Lung (tissue), 12 donors: Measurements from ENCODE around the gene EXOC3L4. TPM values are rescaled to one million over a fixed set of nuclear protein-coding genes. Genes with fewer than 3 reads are reported as not detected.

Source experiments
- ATAC-seq: fragments of 200-7000 bp; cut with Tn5 transposase; one replicate; pipeline ENCODE4 v1.9.1; 2020; ENCODE audit warnings: moderate number of reproducible peaks; ENCODE audit not compliant: insufficient read depth, low FRiP score
- DNase-seq, 3 donors: peaks; one replicate each; pipeline ENCODE4 v3.0.0-alpha.2; 2013 to 2017
- H3K27ac ChIP-seq, 2 donors: one replicate each; pipeline ENCODE4 v1.5.1; 2013; ENCODE audit warnings: mild to moderate bottlenecking in 2 of 2, moderate library complexity in 2 of 2, control low read depth in 1 of 2, inconsistent platforms in 1 of 2, low read depth in 1 of 2, low read length in 1 of 2
- H3K27me3 ChIP-seq, 3 donors: one replicate each; pipeline ENCODE4 v1.5.1; 2013; ENCODE audit warnings: low read length in 2 of 3; ENCODE audit not compliant: control insufficient read depth in 3 of 3, insufficient read depth in 3 of 3
- H3K36me3 ChIP-seq, 4 donors: one replicate each; pipeline ENCODE4 v1.5.1; 2013; ENCODE audit warnings: low read length in 4 of 4, mild to moderate bottlenecking in 1 of 4, moderate library complexity in 1 of 4; ENCODE audit not compliant: control insufficient read depth in 4 of 4, insufficient read depth in 4 of 4
- H3K4me1 ChIP-seq, 5 donors: one replicate each; pipeline ENCODE4 v1.5.1; 2013; ENCODE audit warnings: low read length in 5 of 5, mild to moderate bottlenecking in 2 of 5, moderate library complexity in 1 of 5; ENCODE audit not compliant: control insufficient read depth in 5 of 5, insufficient read depth in 5 of 5
- H3K4me3 ChIP-seq: one replicate; pipeline ENCODE4 v1.5.1; 2013; ENCODE audit warnings: mild to moderate bottlenecking, control low read depth, moderate library complexity
- H3K9ac ChIP-seq, 2 donors: one replicate each; pipeline ENCODE4 v1.5.1; 2013; ENCODE audit warnings: low read length in 2 of 2, control low read depth in 1 of 2; ENCODE audit not compliant: insufficient read depth in 1 of 2
- H3K9me3 ChIP-seq, 4 donors: one replicate each; pipeline ENCODE4 v1.5.1; 2013; ENCODE audit warnings: low read length in 3 of 4, mild to moderate bottlenecking in 1 of 4, moderate library complexity in 1 of 4; ENCODE audit not compliant: control insufficient read depth in 4 of 4, insufficient read depth in 3 of 4
- WGBS, 2 donors: extraction: QIAGEN DNeasy Blood & Tissue Kit; methylation state at CpG; one replicate each; pipeline ENCODE4 v1.1.7; 2013; 5-methylcytosine and 5-hydroxymethylcytosine counted together
- polyA plus RNA-seq, 2 donors: library from polyadenylated mRNA; stranded (reverse); fragments of 200-250 nt; gene quantifications; one replicate each; pipeline ENCODE4 v1.2.1, GENCODE V29; 2013
- total RNA-seq, 2 donors: library from RNA; depleted of rRNA in 1 of 2; stranded (reverse); fragments of >200 nt in 1 of 2; gene quantifications; one replicate each; pipeline ENCODE4 v1.2.1, GENCODE V29; 2014 to 2021
- TF ChIP-seq, protein P1 (sequence below): IDR thresholded peaks from 2 replicates; pipeline ENCODE4 v1.5.1; 2012; ENCODE audit warnings: mild to moderate bottlenecking; ENCODE audit errors: control extremely low read depth, extremely low read depth
- donor health status: control.
- donor health status: control.
- donor health status: Bipolar disorder and iron deficiency.
- donor health status: healthy.
- donor health status: DM: yes; HTN: yes; CAD: no.

The EXOC3L4 gene
- total and polyA plus RNA-seq, 4 donors, result 3.0 to 4.6 (median 3.8) TPM

GRCh38 chr14:103103461-103104388 lies 9.2 kb downstream of the EXOC3L4 start:
- Histone ChIP-seq H3K27me3 (peaks cover 0 to 29% (median 13%) of the 10 kb centered on the region in 3 donors), H3K4me1 (peaks cover 0 to 32% (median 22%) of the 10 kb centered on the region in 5 donors), H3K27ac (peak overlapping the region in 1 of 2 donors; percentile 27), H3K36me3 (no peaks in the 10 kb centered on the region), H3K9me3 (peaks cover 0 to 4% (median 0%) of the 10 kb centered on the region in 4 donors), H3K4me3 (no peak overlapping the region), H3K9ac (no peak overlapping the region)
- ATAC-seq (peak; percentile 30), DNase-seq (peak; percentile 73 to 78 (median 76))
- WGBS, 2 donors, result 4 to 8% methylated on average over 66 to 68 of the region's 68 CpGs
- TF ChIP-seq, protein P1, sequence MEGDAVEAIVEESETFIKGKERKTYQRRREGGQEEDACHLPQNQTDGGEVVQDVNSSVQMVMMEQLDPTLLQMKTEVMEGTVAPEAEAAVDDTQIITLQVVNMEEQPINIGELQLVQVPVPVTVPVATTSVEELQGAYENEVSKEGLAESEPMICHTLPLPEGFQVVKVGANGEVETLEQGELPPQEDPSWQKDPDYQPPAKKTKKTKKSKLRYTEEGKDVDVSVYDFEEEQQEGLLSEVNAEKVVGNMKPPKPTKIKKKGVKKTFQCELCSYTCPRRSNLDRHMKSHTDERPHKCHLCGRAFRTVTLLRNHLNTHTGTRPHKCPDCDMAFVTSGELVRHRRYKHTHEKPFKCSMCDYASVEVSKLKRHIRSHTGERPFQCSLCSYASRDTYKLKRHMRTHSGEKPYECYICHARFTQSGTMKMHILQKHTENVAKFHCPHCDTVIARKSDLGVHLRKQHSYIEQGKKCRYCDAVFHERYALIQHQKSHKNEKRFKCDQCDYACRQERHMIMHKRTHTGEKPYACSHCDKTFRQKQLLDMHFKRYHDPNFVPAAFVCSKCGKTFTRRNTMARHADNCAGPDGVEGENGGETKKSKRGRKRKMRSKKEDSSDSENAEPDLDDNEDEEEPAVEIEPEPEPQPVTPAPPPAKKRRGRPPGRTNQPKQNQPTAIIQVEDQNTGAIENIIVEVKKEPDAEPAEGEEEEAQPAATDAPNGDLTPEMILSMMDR, result no peak

DNA sequence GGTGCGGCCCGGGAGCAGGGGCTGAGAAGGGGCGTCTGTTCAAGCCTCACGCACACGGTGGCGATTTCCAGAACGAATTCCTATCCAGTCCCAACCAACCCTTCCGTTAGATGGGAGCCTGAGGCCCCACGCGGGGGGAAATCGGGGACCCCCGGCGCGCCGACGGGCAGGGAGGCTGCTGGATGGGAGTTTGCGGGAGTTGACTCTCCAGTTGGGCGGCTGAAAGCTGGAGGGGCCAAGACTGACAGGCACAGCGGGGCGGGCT lies 9.8 kb downstream of the EXOC3L4 start:
- peaks cover 0 to 29% (median 13%) of the 10 kb centered on the region in 3 donors for H3K27me3 ChIP-seq
- no peak overlapping the region for H3K4me3 ChIP-seq
- TF ChIP-seq, protein P1, result no peak
- peaks cover 0 to 4% (median 0%) of the 10 kb centered on the region in 4 donors for H3K9me3 ChIP-seq
- ATAC-seq (no peak), DNase-seq (no peak)
- H3K36me3 ChIP-seq, result no peaks in the 10 kb centered on the region
- no peak overlapping the region for H3K27ac ChIP-seq
- peaks cover 0 to 29% (median 18%) of the 10 kb centered on the region in 5 donors for H3K4me1 ChIP-seq
- H3K9ac ChIP-seq, result no peak overlapping the region
- WGBS, 2 donors, result 8 to 9% methylated on average over 11 to 20 of the region's 20 CpGs

DNA sequence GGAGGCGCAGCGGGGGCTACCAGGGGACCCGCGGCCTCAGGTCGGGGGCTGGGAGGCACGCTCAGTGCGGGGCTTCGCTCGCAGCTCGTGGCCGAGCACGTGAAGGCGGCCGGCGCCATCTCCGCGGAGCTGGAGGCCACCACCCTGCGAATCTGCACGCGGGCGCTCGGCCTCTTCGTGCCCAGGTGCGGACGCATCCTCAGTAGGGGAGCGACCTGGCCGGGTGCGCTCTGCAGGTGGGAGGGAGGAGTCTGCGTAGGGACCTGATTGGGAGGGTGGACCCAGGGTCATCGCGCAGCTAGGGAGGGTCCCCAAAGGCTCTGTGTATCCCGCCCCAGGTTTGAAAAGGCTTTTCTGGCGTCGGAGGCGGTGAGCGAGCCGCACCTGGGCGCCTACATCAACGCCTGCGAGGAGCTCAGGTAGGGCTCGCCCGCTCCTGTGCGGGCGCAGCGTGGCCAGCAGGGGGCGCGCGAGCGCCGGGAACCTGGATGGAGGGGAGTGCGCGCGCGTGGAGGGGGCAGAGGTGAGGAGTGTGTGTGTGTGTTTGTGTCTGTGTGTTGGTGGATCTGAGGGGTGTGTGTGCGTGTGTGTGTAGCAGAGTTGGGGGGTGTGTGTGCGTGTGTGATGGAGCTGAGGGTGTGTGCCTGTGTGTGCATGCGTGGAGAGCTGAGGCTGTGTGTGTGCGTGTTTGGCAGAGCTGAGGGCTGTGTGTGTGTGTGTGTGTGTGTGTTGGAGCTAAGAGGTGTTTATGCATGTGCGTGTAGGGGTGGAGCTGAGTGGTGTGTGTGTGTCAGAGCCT lies 10.3 kb downstream of the EXOC3L4 start:
- peak; percentile 55 to 74 (median 68) for DNase-seq

More for the DNA sequence above, 10.3 kb downstream of the EXOC3L4 start:
- peak; percentile 87 for ATAC-seq
- Histone ChIP-seq H3K36me3 (no peaks in the 10 kb centered on the region), H3K9ac (no peak overlapping the region), H3K27ac (no peak overlapping the region), H3K4me1 (peaks cover 0 to 30% (median 15%) of the 10 kb centered on the region in 5 donors), H3K27me3 (peaks cover 0 to 29% (median 13%) of the 10 kb centered on the region in 3 donors), H3K9me3 (peaks cover 0 to 4% (median 0%) of the 10 kb centered on the region in 4 donors), H3K4me3 (no peak overlapping the region)
- WGBS, 2 donors, result 7 to 8% methylated on average over 37 to 59 of the region's 59 CpGs
- TF ChIP-seq, protein P1, result peak; percentile 86
